GM21786 (cell line): ENCODE measurements around the gene ERC1.

Source experiments
- ATAC-seq: cut with Tn5 transposase; IDR thresholded peaks from one replicate; pipeline ENCODE4 v1.9.1; 2021; ENCODE audit not compliant: unreplicated experiment

Gene ERC1

DNA sequence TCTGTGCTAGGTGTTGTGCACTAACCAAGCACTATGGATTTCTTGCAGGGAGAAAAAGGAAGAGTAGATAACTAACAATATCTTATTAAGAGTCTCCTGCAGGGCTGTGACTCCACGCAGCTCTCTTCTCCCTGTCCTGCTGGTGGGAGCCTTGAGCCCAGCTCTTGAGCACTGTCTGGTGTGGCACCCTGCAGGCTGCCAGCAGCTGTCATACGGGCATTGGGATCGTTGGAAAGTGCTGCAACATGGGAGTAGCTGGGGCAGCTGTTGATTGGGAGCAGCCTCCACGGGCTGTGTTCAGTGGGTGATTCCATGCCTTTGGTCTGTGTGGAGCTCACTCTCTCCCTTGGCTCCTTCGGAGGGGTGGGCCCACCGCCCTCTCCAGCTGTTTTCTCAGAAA, 478.0 kb downstream of the ERC1 start:
- ATAC-seq: no peak

DNA sequence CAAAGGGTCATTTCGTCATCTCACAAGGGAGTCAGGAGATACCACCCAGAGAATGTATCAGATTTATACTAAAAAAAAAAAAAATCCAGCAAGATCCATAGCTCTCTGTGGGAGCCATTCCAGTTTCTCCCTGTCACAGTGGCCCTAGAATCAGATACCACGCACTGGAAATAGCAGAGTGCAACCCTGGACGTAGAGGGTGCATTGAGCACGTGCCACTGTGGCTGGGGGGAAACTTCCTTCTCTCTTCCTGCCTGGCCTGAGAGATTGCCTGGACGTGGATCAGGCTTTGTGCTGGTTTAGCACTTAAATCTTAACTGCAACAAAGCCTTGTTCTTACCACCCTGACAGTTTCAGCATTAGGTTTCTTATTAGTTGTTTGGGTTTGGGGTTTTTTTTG, 479.0 kb downstream of the ERC1 start:
- ATAC-seq: no peak

DNA sequence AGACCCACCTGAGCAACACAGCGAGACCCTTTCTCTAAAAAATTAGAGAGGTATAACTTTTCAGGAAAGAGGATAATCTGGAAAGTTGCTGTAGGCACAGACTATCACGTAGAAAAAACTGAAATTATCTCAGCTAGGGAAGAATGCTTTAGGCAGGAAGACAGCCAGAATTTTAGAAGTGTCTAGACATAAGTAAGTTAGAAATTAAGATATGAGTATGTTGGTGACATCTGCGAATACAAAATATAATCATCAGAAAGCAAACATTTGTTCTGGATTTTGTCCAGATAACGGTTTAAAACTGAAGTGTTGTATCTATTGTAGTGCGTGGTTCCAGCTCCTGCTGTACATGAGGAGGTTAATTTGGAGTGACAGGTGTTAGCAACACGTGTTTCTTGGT, 480.2 kb downstream of the ERC1 start:
- no peak for ATAC-seq

DNA sequence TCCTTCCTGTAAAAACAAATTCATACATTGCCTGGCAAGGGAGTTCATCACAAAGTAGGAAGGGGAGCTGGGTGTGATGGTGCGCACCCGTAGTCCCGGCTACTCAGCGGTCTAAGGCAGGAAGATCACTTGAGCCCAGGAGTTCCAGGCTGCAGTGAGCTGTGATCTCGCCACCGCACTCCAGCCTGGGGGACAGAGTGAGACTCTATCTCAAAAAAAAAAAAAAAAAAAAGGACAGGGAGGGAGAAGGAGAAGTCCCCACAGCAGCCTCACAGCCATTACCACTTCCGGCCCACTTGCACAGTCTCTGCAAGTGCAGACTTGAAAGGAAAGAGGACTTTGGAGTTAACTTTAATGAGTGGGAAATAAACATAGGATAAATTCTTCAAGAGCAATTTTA, 482.4 kb downstream of the ERC1 start:
- ATAC-seq: no peak

DNA sequence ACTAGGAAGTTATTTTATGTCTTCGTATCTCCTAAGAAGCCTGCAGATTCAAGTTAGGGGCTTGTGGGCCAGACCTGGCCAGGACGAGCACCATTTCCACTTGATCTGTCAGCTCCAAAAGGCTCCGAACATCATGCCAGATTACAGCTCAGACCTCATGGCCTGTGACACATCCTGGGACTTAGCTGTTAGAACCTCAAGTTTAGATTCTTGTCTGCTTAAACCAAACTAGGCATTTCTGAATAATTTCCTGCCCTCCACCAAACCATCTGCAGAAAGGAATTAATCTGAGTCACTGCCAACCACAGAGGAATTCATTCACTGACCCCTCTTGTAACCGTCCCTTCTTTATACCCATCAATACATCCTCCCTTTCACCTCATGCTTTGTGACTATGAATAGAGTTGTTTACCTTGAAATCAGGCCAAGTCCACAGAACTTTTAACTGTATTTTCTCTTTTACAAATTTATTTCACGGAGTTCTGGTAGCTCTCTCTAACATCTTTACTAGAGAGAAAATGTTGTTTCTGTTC, 483.1 kb downstream of the ERC1 start:
- no peak for ATAC-seq

DNA sequence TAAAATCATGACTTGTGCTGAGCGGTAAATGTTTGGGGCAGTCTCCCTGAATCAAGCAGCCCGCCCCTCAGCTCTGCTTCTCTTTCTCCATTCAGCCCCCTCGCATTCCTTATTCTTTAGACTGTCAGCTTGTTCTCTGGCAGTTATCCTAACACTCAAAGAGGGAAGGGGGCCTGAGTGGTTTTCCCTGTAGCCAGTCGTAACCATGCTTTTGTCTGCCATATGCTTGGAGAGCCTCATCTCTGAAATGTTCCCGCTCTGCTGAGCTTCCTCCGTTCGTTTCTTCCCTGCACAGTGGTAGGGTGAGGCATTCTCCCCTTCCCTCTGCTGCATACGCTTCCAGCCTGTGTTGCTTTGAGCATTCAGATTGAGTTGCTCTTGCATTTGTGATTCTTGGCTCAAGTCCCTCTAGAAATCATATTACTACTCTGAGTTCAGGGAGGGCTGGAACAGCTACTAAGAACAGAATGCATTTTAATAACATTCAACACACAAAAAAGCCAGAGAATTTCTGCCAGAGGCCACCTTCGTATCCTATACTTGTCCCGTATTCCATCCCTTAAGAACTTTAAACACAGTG, 483.6 kb downstream of the ERC1 start:
- no peak for ATAC-seq

- ATAC-seq: no peak
Observed at GRCh38 chr12:1479645-1480044, 488.6 kb downstream of the ERC1 start.

DNA sequence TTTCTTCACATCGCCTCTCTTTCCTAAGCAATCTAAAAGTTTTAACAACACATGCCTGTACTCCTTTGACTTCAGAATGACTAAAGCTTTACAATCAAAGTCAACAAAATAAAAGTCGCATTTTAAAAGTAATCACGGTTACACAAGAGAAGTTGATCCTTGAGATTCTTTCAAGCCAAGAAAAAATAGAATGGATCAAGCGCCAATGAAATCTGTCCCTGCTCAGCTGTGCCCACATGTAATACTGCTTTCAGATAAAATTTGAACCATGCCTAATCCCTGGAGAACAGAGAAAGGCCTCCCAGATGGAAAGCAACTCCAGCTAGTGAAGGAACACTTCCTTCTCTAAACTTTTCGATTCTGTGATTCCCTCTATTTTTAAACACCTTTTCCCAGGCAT, 490.3 kb downstream of the ERC1 start:
- no peak for ATAC-seq

- no peak for ATAC-seq
Observed at GRCh38 chr12:1481906-1482305, 490.9 kb downstream of the ERC1 start.

DNA sequence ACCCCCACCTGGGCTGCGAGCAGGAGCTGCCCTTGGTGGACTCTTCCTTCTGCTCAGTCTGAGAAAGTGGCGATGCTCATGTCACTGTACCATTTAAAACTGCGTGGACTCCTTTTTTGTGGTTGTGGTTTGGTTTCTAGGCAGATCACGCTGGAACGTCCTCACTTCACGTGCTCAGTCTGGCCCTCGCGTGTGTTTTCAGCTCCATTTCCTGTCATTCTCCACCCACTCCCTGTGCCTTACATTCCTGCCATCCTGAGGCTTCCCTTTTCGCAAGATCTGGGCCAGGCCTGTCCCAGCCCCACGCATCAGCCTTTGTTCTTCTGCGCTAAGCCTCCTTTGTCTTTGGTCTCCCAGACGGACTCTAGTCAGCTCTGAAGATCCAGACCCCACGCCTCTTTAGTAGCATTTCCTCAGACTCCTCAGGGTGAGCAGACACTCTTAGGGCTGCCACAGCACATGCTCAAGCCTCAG, 497.9 kb downstream of the ERC1 start:
- ATAC-seq: no peak

DNA sequence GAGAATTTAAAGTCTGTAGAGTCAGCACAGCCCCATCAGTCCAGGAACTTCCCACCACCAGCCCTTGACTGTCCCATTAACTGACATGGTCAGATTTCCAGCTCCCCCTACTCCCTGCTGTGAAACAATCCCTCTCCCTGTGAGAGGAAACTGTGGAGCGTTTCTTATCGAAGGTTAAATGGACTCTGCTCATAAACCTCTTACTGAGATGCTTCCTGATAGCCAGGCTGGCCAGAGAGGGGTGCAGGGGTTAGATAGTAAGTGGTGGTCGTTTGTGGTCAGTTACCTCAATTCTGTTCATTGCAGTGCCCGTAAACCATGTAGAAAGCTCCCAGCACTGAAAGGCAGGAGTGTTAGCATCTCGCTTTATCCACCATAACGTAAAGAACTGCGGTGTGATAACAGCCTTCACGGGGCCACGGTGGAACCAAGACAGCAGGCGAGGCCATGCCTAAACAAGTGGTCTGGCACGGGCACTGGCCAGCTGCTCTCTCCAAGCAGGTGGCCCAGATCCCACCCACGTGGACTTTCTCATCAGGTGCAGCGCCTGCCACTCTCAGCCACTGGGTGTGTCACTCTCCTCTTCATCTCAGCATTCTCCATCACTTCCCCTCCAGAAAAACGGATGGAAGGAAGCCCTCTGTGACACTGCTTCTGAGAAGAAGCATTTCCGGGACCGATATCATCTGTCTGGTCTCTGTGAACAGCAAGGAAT, 501.1 kb downstream of the ERC1 start:
- ATAC-seq: no peak

GRCh38 chr12:1493781-1494565, 502.9 kb downstream of the ERC1 start:
- ATAC-seq: no peak

GRCh38 chr12:1494856-1495255, 503.8 kb downstream of the ERC1 start:
- ATAC-seq: no peak

DNA sequence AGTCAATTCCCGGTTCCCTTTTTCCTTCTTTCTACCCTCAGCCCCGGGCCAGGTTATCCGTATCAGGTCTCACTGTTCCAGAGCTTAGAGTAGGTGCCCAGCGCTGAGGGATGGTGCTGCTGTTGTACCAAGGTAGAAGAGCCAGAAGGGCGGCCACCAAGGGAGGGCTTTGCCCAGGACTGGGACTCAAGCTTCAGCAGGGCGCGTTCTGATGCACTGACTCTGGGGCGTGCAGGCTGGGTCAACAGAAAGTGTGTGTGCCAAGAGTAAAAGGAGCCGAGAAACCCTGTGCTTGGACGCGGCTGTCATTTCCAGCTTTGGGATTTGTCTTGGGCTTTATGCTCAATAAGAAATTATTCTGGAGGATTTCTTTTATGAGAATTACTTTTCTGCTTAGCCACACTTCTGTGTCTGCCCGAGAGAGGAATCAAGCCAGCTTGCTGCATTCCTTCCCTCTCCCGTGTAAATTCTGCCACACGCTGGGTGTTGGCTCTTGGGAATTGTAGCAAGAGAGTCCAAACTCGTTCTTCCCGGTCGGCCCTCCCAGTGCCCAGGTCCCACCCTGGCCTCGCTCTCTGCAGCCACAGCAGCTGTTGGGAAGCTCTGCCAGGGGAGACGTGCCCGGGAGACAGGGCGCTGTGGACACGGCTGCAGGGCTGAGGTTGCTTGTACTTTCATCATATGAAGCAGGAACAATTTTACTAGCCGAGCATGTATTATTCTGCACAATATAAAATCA, 505.3 kb downstream of the ERC1 start:
- ATAC-seq: no peak

DNA sequence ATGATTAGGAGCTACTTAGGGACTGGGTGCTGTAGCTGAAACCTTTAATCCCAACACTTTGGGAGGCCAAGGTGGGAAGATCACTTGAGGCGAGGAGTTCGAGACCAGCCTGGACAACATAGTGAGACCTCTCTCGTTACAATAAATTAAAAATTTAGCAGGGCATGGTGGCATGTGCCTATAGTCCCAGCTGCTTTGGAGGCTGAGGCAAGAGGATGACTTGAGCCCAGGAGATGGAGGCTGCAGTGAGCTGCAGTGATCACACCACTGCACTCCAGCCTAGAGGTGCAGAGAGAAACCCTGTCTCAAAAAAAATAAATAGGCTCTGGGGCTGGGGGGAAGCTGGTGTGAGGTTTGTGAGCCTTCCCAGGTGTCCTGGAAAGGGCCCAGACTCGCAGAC, 506.1 kb downstream of the ERC1 start:
- no peak for ATAC-seq

- no peak for ATAC-seq
Observed at GRCh38 chr12:1498199-1498740, 507.2 kb downstream of the ERC1 start.

- ATAC-seq: no peak
Observed at GRCh38 chr12:1499351-1499750, 508.3 kb downstream of the ERC1 start.

GRCh38 chr12:1500095-1500801, 509.2 kb downstream of the ERC1 start:
- no peak for ATAC-seq

GRCh38 chr12:1501001-1501400, 510.0 kb downstream of the ERC1 start:
- ATAC-seq: no peak

- no peak for ATAC-seq
Observed at GRCh38 chr12:1501695-1502378, 510.8 kb downstream of the ERC1 start.
